Measurements from ENCODE around the gene OXGR1.

DNA sequence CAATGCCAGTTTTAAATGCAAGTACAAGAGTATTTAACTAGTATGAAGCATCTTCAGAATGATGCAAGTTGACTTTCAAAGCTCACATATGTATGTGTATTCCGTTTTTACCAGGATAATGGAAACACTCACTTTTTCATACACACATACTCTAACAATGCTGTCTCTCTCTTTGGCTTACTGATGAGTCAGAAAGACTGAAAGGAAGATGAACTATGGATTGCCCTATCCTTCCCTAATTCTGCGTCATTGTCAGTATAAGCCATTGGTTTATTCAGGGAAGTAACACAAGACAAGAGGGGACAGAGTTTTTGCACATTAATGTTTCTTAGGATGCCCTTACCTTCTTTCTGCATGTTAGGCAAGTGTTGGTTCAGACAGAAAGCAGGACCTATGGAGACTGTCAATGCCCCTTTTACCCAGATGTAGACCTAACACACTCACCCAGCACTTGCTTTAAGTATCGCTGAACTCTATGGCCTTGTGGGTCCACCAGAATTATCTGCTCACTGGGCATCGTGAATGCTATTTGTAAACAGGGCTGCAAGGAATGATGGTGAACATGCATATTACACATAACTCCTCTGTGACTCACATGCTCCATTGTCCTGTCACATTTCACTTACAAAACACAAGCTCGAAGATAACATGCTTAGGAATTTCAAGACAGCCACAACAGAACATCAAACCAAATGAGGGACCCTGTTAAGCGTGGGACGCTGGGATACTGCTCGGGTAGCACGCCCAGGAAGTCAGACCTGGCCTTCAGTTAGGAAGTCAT, 10.0 kb upstream of the OXGR1 start:
- no peak for TF ChIP-seq CTCF (IDR thresholded peaks at IDR 0.05)
- no peak for TF ChIP-seq POLR2A (IDR thresholded peaks at IDR 0.05; ENCODE audit: low read depth)
- TF ChIP-seq POLR2AphosphoS5 (IDR thresholded peaks at IDR 0.05), result no peak
- no peak for TF ChIP-seq EP300 (IDR thresholded peaks at IDR 0.05)

Data from esophagus muscularis mucosa (tissue), 4 donors.